H9 (cell line): ENCODE measurements around the gene CRTAP. TPM values are rescaled to one million over a fixed set of nuclear protein-coding genes. Genes with fewer than 3 reads are reported as not detected.

Experiments used
- DNase-seq: peaks from one replicate; pipeline ENCODE4 v3.0.0-alpha.2; 2017
- H2AFZ ChIP-seq: one replicate; pipeline ENCODE4 v1.6.1; 2013; ENCODE audit warnings: mild to moderate bottlenecking, low read length, control low read depth, moderate library complexity
- H2AK5ac ChIP-seq: 2 replicates; pipeline ENCODE4 v1.6.1; 2013; ENCODE audit warnings: low read length, control low read depth, mixed read lengths; ENCODE audit not compliant: insufficient read length
- H2BK120ac ChIP-seq: one replicate; pipeline ENCODE4 v1.6.1; 2013; ENCODE audit warnings: low read depth, mild to moderate bottlenecking, low read length, control low read depth, inconsistent platforms; ENCODE audit not compliant: poor library complexity, severe bottlenecking
- H2BK12ac ChIP-seq: 2 replicates; pipeline ENCODE4 v1.6.1; 2013; ENCODE audit warnings: low read length, control low read depth, mixed read lengths, low read depth; ENCODE audit not compliant: insufficient read length
- H2BK15ac ChIP-seq: 2 replicates; pipeline ENCODE4 v1.6.1; 2013; ENCODE audit warnings: low read depth, low read length, control low read depth
- H2BK20ac ChIP-seq: one replicate; pipeline ENCODE4 v1.6.1; 2013; ENCODE audit warnings: low read depth, mild to moderate bottlenecking, low read length, control low read depth, inconsistent platforms; ENCODE audit not compliant: poor library complexity, severe bottlenecking
- H2BK5ac ChIP-seq: 2 replicates; pipeline ENCODE4 v1.6.1; 2013; ENCODE audit warnings: low read length, control low read depth, mixed read lengths; ENCODE audit not compliant: insufficient read length
- H3K14ac ChIP-seq: 2 replicates; pipeline ENCODE4 v1.6.1; 2013; ENCODE audit warnings: low read length, control low read depth; ENCODE audit not compliant: insufficient read depth
- H3K18ac ChIP-seq: 2 replicates; pipeline ENCODE4 v1.6.1; 2013; ENCODE audit warnings: low read depth, mild to moderate bottlenecking, mixed read lengths, low read length, control low read depth; ENCODE audit not compliant: insufficient read length
- H3K23ac ChIP-seq: 2 replicates; pipeline ENCODE4 v1.6.1; 2013; ENCODE audit warnings: low read length, control low read depth, mixed read lengths, low read depth; ENCODE audit not compliant: insufficient read length
- H3K23me2 ChIP-seq: 2 replicates; pipeline ENCODE4 v1.6.1; 2013; ENCODE audit warnings: low read depth, mild to moderate bottlenecking, mixed read lengths, low read length, control low read depth; ENCODE audit not compliant: insufficient read length, poor library complexity, severe bottlenecking
- H3K27ac ChIP-seq: 2 replicates; pipeline ENCODE4 v1.5.1; 2013; ENCODE audit warnings: low read length, control low read depth, mixed read lengths, low read depth; ENCODE audit not compliant: insufficient read length
- H3K27me3 ChIP-seq: 2 replicates; pipeline ENCODE4 v1.6.1; 2013; ENCODE audit warnings: low read length, control low read depth, inconsistent platforms; ENCODE audit not compliant: insufficient read depth
- H3K4ac ChIP-seq: 2 replicates; pipeline ENCODE4 v1.6.1; 2013; ENCODE audit warnings: low read depth, mild to moderate bottlenecking, control low read depth, inconsistent platforms, low read length, moderate library complexity
- H3K4me1 ChIP-seq: 2 replicates; pipeline ENCODE4 v1.6.1; 2013; ENCODE audit warnings: low read length, control low read depth, inconsistent platforms; ENCODE audit not compliant: insufficient read depth
- H3K4me2 ChIP-seq: 2 replicates; pipeline ENCODE4 v1.6.1; 2013; ENCODE audit warnings: low read length, control low read depth, mixed read lengths; ENCODE audit not compliant: insufficient read length, insufficient read depth
- H3K56ac ChIP-seq: 2 replicates; pipeline ENCODE4 v1.6.1; 2013; ENCODE audit warnings: low read depth, mild to moderate bottlenecking, mixed read lengths, low read length, control low read depth; ENCODE audit not compliant: insufficient read length
- H3K79me1 ChIP-seq: 2 replicates; pipeline ENCODE4 v1.6.1; 2013; ENCODE audit warnings: low read depth, mild to moderate bottlenecking, moderate library complexity, low read length, control low read depth, inconsistent platforms; ENCODE audit not compliant: insufficient read depth, poor library complexity, severe bottlenecking
- H3K79me2 ChIP-seq: 2 replicates; pipeline ENCODE4 v1.6.1; 2013; ENCODE audit warnings: low read length, control low read depth, inconsistent platforms; ENCODE audit not compliant: insufficient read depth
- H3K9ac ChIP-seq: 2 replicates; pipeline ENCODE4 v1.6.1; 2013; ENCODE audit warnings: low read length, control low read depth, mixed read lengths; ENCODE audit not compliant: insufficient read length; ENCODE audit errors: extremely low read depth
- H3K9me3 ChIP-seq: one replicate; pipeline ENCODE4 v1.6.1; 2013; ENCODE audit warnings: low read depth, low read length, inconsistent platforms; ENCODE audit not compliant: control insufficient read depth
- H3T11ph ChIP-seq: one replicate; pipeline ENCODE4 v1.6.1; 2013; ENCODE audit warnings: mild to moderate bottlenecking, low read length, control low read depth, inconsistent platforms
- H4K20me1 ChIP-seq: one replicate; pipeline ENCODE4 v1.6.1; 2013; ENCODE audit not compliant: control insufficient read depth, insufficient read length, insufficient read depth
- H4K5ac ChIP-seq: 2 replicates; pipeline ENCODE4 v1.6.1; 2013; ENCODE audit warnings: low read depth, mild to moderate bottlenecking, mixed read lengths, low read length, control low read depth; ENCODE audit not compliant: insufficient read length
- H4K8ac ChIP-seq: replicated peaks from 2 replicates; pipeline ENCODE4 v1.6.1; 2013; ENCODE audit warnings: low read length, control low read depth, mixed read lengths, low read depth; ENCODE audit not compliant: insufficient read length
- H4K91ac ChIP-seq: 2 replicates; pipeline ENCODE4 v1.6.1; 2013; ENCODE audit warnings: low read depth, mild to moderate bottlenecking, moderate library complexity, mixed read lengths, low read length, control low read depth; ENCODE audit not compliant: insufficient read length
- H3K27ac Mint-ChIP-seq, 3 experiments: 2 replicates in 2 of 3; 3 replicates in 1 of 3; pipeline ENCODE4 v1.8.0; 2020 to 2021; ENCODE audit warnings: mixed read lengths in 3 of 3, mild to moderate bottlenecking in 1 of 3, moderate library complexity in 1 of 3
- H3K27me3 Mint-ChIP-seq: 2 replicates; pipeline ENCODE4 v1.8.0; 2021; ENCODE audit warnings: low read depth, mild to moderate bottlenecking, moderate library complexity, mixed read lengths
- H3K36me3 Mint-ChIP-seq, 3 experiments: 2 replicates in 2 of 3; 3 replicates in 1 of 3; pipeline ENCODE4 v1.8.0; 2020 to 2021; ENCODE audit warnings: low read depth in 3 of 3, mixed read lengths in 3 of 3; ENCODE audit not compliant: insufficient read depth in 1 of 3
- H3K4me1 Mint-ChIP-seq, 2 experiments: 2 replicates each; pipeline ENCODE4 v1.8.0; 2020; ENCODE audit warnings: mixed read lengths in 2 of 2
- H3K4me3 Mint-ChIP-seq, 2 experiments: 2 replicates in 1 of 2; 3 replicates in 1 of 2; pipeline ENCODE4 v1.8.0; 2020 to 2021; ENCODE audit warnings: mild to moderate bottlenecking in 2 of 2, mixed read lengths in 2 of 2, moderate library complexity in 1 of 2
- H3K9me3 Mint-ChIP-seq, 2 experiments: 2 replicates in 1 of 2; 3 replicates in 1 of 2; pipeline ENCODE4 v1.8.0; 2020; ENCODE audit warnings: mild to moderate bottlenecking in 2 of 2, mixed read lengths in 2 of 2, moderate library complexity in 1 of 2
- WGBS: extraction: QIAGEN DNeasy Blood & Tissue Kit; methylation state at CpG from one replicate; pipeline ENCODE4 v1.1.7; 2013; ENCODE audit warnings: missing lambda C conversion rate, low lambda C conversion rate, mixed read lengths; ENCODE audit not compliant: insufficient read length; ENCODE audit errors: extremely low coverage; 5-methylcytosine and 5-hydroxymethylcytosine counted together
- total RNA-seq: library from RNA; stranded (reverse); gene quantifications from 2 replicates; pipeline ENCODE4 v1.2.1, GENCODE V29; 2021
- TF ChIP-seq, protein P1 (sequence below): fragments of 200-600 bp; sonication (generic); conservative IDR thresholded peaks from 3 replicates; pipeline ENCODE4 v1.8.0; 2021; ENCODE audit warnings: antibody characterized with exemption, mild to moderate bottlenecking

The CRTAP gene
- total RNA-seq, 1 experiment from 2014 or later = 159 TPM

DNA sequence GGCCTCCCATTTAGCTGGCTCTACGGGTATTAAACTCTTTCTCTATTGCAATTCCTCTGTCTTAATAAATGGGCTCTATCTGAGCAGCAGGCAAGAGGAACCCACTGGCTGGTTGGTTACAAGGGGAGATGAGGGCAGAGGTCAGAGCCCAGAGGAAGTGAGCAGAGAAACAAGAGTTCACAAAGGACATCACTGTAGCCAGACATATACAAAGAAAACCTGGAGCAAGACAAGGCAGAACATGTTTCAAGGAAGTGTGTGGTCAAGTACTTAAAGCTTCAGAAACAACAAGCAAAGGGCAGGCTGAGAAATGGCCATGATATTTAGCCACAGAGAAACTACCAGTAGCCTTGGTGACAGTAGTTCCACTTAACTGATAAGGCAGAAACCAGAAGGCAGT is 80.5 kb downstream of the CRTAP start:
- H3K4me1 ChIP-seq = no peaks in the 10 kb centered on the region
- no peak overlapping the region for H3K23ac ChIP-seq
- no peak overlapping the region for H2BK12ac ChIP-seq
- no peak overlapping the region for H2BK5ac ChIP-seq
- Mint-ChIP-seq H3K4me3 (no peak overlapping the region), H3K9me3 (no peaks in the 10 kb centered on the region), H3K36me3 (no peaks in the 10 kb centered on the region), H3K27me3 (no peaks in the 10 kb centered on the region), H3K4me1 (peaks cover 4 to 9% of the 10 kb centered on the region in 2 experiments), H3K27ac (no peak overlapping the region)
- H4K91ac ChIP-seq = no peak overlapping the region
- no peak overlapping the region for H4K5ac ChIP-seq
- TF ChIP-seq, protein P1, sequence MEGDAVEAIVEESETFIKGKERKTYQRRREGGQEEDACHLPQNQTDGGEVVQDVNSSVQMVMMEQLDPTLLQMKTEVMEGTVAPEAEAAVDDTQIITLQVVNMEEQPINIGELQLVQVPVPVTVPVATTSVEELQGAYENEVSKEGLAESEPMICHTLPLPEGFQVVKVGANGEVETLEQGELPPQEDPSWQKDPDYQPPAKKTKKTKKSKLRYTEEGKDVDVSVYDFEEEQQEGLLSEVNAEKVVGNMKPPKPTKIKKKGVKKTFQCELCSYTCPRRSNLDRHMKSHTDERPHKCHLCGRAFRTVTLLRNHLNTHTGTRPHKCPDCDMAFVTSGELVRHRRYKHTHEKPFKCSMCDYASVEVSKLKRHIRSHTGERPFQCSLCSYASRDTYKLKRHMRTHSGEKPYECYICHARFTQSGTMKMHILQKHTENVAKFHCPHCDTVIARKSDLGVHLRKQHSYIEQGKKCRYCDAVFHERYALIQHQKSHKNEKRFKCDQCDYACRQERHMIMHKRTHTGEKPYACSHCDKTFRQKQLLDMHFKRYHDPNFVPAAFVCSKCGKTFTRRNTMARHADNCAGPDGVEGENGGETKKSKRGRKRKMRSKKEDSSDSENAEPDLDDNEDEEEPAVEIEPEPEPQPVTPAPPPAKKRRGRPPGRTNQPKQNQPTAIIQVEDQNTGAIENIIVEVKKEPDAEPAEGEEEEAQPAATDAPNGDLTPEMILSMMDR = no peak
- H3K23me2 ChIP-seq = no peaks in the 10 kb centered on the region
- H3K4ac ChIP-seq = no peak overlapping the region
- no peak for DNase-seq
- H2BK20ac ChIP-seq = no peak overlapping the region
- H2BK15ac ChIP-seq = no peak overlapping the region
- H3K9ac ChIP-seq = no peak overlapping the region
- no peaks in the 10 kb centered on the region for H3K9me3 ChIP-seq
- no peak overlapping the region for H4K8ac ChIP-seq
- no peaks in the 10 kb centered on the region for H3K79me2 ChIP-seq
- no peak overlapping the region for H3K4me2 ChIP-seq
- no peak overlapping the region for H3K27ac ChIP-seq
- H3K14ac ChIP-seq = no peak overlapping the region
- no peaks in the 10 kb centered on the region for H4K20me1 ChIP-seq
- H3K56ac ChIP-seq = no peak overlapping the region
- no peak overlapping the region for H3K18ac ChIP-seq
- WGBS = no CpG with 5 or more reads among the region's 1 CpG
- no peak overlapping the region for H2AFZ ChIP-seq
- H3K79me1 ChIP-seq = no peaks in the 10 kb centered on the region
- no peak overlapping the region for H2BK120ac ChIP-seq
- H3T11ph ChIP-seq = no peak overlapping the region
- H3K27me3 ChIP-seq = no peaks in the 10 kb centered on the region
- no peak overlapping the region for H2AK5ac ChIP-seq
